ENCODE data around the gene MEX3A.
A peak's percentile ranks its signal among the peaks of the same experiment; 100 is the strongest.

MEX3A gene

DNA sequence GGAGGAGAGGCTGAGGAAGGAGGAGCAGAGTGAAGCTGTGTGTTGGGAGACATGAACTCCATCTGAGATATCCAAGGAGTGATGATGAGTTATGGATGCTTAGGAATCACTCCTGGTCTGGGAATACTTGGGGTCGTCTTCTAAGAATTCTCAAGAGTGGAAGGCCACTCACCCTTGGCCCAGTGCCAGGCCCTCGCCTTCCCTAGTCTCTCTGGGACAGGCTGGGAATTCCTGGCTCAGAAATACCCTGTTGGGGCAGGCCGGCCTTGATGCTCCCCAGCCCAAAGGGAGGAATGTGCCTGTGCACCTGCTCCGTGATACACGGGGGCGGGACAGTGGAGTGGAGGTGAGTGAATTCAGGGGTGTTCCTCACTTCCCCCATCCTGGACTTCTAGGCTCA lies 19.6 kb upstream of the MEX3A start:
- no peak for DNase-seq

DNA sequence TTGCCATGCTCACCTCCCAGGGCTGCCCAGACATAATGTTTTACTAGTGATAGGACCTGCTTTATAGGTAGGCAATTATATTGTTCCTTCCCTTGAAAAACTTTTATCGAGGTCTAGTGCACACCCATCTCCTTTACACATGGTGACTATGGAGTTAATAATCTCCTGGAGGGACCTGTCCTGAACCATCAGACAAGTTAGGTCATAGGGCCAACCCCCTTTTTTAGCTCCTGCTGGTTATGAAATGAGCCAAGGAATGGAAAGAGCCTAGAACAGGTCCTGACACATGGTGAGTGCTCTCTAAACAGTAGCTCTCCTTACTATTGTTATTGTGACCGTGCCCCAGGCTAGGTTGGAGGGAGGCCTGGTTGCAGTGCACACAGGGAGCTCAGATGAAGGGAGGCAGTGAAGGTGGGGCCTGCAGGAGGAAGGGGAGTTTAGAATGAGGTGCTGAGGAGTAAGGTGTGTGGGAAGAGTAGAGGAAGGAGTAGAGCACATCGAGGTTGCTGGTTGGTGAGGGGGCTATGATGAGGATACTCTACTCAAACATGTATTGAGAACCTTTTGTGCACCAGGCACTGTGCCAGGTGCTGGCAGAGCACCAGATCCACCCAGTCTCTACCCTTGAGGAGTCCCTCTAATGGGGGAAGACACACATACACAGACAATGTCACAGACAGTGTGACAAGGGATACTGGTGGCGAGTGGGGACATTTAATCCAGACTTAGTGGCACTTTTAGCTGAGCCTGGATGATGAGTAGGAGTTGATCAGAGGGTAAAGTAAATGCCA lies 18.1 kb upstream of the MEX3A start:
- no peak for DNase-seq

DNA sequence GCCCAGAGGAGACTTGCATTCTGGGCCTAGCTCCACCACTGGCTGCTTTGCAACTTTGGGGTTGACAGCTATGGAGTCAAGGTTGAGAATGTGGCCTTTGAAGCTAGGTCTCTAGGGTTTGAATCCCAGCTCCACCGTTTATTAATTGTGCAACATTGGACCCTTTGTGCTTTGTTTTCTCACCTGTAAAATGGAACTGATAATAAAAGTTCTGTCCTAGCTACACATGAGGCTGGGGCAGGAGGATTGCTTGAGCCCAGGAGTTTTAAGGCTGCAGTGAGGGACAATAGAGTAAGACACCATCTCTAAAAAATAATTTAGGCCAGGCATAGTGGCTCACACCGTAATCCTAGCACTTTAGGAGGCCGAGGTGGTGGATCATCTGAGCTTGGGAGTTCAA lies 17.0 kb upstream of the MEX3A start:
- DNase-seq, result no peak

DNA sequence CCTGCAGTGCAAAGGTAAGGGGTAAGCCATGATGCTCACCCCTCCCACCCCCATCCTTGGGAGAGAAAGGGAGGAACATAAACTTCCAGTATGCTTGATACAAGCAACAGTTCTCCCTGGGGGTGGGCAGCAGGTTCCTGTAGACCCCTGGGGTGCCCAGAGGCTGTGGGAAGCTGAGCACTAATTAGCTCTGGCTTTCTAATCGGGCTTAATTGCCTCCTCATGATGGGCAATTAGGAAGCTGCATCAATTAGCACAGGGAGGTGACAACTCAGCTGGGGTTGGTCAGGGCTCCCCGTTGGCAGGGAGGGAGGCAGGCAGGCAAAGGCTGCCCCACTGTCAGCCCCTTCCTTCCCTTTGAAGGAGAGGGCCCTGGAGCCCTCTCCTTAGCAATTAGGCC lies 16.5 kb upstream of the MEX3A start:
- DNase-seq, result no peak

DNA sequence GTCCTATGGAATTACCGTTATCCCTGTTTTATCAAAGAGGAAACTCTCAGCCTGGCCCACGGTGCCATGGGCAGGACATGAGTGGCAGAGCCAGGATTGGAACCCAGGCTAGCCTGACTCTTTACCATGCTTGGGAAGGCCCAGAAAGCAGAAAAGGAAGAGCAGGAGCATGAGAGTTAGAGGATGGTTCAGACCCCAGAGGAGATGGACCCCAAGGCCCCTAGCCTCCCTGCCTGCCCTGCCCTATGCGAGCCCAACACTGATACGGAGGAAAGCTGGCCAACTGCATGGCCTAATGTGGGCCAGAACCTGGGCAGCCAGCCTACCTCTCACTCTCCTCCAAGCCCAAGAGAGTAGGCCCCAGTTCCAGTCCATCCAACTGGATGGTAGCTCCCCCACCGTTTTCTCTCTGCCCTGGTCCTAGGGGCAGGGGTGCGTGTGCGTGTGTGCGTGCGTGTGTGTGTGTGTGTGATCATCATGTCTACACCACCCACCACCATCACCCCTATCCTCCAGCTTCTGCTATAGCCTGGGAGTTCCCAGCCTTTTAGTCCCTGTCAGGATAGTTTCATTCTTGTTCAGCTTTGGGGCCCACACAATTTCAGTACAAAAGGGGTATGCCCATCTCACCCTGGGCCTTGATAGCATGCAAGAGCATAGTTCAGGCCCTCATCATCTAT lies 15.4 kb upstream of the MEX3A start:
- no peak for DNase-seq

DNA sequence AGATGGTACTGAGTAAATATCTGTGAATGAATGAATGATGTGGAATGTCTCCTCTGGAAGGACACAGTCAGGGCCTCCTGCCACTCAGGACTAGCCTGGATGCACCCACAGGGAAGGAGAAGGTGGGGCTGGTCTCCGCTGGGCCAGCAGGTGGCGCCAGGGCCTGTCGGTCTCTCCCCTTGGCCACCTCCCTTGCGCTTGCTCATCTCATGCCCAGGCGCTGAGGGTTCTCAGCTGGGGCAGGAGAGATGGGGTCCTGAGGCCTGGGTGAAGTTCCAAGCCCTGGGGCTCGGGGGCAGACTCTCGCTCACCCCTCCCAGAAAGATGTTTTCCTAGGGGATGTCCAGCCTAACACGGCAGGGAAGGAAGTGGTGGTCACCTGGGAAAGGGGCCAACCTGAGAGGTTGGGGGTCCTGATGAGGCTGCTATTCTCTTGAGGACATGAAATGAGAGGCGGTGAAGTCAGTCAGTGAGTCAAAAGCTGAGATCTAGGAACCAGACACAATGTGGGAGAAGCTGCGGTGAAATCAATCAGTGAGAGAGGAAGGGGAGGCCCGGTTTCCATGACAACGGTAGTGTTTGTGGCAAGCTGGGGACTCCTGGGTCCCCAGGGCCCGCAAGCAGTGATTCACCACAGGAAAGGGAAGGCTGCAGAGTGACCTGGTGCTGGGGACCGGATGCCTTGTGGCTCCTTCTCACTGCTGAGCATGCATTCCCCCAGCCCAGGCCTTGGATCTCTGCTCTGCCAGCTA lies 14.6 kb upstream of the MEX3A start:
- peak; percentile 30 for DNase-seq

DNA sequence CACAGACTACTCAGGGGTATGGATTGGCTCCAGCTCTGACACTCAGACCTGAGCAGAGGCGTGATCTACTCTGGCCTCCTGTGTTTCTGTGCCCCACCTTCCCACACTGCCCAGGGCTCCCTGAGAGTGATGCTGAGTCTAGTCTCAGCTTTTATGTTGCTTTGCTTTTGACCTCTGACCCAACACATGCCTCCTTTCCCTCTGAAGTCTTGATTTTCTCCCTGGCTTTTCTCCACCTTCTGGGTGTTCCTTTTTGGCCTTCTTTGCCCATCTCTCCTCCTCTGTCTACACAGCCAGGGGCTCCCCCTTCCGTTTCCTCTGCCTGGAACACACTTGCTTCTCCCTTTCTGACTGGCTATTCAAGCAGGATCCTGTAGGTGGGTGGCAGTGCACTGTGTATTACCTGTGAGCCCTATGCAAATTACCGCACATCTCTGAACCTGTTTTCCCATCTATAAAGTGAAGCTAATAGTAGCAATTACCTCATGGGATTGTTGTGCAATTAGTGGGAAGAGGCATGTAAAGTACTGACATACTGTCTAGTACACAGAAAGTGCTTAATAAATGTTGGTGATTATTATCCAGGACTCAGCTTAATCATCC lies 13.7 kb upstream of the MEX3A start:
- no peak for DNase-seq

DNA sequence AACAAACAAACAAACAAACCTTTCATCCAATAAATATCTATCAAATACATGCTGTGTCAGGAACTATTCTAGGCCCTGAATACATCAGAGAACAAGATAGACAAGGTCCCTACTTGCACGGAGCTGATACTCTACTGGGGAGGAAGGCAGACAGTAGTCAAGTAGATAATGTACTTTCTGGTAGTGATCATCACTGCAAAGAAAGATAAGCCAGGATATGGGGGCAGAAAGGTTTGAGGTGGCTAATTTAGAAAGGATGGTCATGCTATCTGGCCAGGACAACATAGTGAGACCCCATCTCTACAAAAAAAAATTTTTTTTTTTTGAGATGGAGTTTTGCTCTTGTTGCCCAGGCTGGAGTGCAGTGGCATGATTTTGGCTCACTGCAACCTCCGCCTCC lies 9.3 kb upstream of the MEX3A start:
- DNase-seq, result no peak

DNA sequence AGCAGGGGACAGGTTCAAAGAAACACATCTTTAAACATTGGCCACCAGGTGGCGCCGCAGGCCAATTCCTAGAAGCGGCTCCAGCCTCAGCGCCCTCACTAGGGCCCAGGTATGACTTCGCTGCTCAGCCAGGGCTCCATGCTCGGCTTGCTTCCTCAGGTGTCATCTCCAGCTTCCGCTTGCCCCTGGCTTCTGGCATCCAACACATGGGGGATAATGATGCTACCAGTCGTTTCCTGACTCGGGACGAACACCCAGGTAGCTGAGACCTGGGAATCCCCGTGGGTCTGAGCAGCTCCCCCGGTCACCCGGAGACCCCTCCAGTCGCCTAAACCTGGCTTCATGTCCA lies 8.5 kb upstream of the MEX3A start:
- peak; percentile 96 for DNase-seq

DNA sequence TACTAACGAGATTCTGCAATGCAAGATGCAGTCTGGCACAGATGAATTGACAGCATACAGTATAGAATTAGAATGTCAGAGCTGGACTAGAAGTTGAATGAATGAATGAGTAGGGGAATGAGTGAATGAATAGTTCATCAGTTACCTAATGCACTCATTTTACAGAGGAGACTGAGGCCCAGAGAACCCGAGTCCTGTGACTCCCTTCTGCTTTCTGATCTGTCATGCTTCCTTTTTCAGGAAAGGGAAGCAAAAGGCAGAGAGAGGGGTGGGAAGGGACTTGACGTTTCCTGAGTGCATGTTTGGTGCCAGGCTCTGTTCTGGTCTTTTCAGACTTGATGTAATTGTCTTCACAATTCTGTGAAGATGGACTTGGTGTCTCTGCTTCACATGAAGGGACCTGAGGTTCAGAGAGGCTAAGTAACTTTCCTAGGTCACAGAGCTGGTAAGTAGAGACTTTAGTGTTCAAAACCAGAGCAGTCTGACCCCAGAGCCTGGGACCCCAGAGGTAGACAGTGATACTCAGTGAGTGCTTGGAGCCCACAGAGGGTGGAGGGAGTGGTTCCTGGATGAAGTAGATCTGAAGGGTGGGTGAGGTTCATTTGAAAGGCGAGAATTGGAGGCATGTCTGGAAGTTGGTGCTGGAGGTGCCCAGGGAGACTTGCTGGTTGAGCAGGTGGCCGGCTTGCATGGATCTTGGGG lies 8.0 kb upstream of the MEX3A start:
- DNase-seq, result no peak

DNA sequence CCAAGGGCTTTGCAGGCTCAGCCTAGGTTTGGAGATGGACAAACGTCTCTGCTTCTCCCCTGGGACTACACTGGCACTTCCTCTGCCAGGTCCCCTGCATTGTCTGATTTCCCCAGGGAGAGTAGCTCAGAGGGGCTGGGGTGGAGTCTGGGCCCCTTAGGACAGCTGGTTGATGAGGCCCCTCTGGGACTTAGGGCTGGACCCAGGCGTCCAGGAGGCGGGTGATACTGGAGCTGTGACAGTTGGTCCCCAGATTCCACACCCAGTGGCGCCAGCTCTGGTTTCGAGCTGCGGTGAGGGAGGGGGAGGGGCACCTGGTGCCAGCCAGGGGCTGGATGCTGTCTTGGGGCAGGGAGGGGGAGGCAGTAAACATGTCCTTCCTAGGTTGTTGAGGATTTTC lies 7.4 kb upstream of the MEX3A start:
- peak; percentile 57 for DNase-seq

DNA sequence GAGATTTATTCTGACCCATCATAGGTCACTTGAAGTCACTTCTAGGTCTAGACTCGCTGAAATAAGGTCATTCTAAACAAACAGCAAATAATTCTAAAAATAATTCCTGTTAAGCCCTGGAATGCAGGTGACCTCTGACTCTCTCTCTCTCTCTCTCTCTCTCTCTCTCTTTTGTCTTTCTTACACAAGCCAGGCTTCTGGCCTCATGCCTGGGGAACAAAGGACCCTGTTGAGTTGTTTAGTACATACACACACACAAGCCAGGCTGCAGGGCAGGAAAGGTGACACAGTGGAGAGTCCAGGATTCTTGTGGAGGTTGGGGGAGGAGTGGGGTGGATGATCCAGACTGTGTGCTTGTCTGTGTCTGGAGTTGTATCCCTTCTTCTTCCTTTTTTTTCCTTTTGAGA lies 4.0 kb upstream of the MEX3A start:
- no peak for DNase-seq

DNA sequence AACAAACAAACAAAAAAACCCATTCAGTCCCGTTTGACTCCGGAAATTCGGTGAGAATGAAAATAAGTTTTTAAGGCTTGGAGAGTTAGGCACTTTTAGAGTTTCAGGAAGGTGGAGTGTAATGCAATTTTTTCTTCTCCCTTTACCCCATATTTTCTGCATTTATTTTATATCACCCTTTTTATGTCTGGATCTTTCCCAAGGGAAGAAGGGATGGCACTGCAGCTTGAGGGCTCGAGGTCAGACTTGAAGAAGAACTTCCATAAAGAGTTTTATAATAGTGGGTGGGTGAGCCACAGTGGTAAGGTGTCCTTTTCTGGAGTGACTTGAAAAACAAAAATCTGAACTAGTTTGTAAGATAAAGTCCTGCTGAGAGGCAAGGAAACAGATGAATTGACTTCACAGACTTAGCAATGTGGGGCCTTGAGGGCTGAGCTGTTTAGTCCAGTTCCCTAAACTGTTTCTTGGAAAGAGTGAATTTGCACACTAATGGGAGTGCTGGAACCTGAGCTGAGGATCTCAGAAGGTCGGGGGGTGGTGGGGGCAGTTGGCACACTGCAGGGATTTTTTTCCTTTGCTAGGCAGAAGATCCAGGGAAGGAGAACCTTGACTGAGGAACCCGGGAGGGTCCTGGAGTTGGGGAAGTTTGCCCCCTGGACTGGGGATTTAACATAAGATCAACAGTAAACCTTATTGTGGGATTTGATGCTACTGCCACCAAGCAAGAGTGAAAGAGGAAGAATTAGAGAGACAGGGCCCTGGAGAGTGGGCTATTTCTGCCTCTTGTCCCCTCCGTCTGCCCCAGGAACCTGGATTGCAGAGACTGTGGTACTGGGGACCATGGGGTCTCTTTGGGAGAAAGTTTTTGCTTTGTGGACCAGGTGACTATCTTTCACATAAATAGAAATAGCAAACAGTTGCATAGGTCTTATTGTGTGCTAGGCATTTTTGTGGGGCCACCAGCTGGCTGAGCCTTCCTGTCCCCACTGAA lies 1.8 kb upstream of the MEX3A start:
- DNase-seq, result no peak

DNA sequence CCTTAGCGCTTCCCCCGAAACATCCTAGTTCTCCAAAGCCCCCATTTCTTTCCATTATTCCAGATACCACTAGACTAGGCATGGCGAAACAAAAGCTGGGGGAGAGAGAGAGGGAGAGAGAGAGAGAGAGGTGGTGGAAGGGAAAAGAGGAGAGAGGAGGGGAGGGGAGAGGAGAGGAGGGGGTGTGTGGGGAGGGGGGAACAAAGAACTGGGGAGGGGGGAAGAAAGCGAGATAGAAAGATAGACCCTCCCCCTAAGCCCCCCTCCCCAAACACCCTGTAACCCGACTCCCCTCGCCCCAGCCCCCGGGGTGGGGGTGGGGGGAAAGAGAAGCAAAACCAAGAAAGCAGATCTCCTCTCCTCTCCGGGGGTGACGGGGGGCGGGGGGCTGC lies 352 bp downstream of the MEX3A start:
- no peak for DNase-seq

DNA sequence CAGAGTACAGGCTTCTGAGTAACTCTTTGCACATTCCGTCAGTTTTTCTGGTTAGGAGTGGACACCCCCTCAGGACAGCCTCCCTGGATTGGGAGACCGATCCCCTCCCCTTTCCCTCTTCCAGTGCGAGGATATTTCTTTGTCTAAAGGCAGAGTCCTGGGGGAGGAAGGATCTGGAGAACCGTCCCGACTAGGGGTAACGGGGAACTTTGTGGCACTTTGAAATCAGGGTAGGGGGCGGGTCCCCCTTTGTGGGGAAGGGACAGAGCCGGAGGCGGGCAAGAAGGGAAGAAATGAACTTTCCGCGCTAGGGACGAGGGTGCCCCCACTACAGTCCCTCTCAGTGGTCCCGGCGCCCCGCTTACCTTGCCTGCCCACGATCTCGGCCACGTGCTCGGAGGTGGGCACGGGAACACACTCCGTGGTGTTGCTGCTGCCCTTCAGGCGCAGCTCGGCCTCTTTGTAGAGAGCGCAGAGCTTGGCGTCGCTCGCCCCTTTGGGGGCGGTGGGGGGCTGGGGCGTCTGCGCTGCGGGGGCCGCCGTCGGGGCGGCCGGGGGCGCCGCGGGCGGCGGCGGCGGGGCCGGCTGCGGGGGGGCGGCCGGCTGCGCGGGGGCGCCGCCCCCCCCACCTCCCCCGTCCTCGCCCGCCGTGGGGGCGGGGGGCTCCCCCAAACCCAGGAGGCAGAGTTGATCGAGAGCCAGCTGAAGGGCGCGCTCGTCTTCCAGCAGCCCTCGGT lies 917 bp downstream of the MEX3A start:
- DNase-seq, result no peak

DNA sequence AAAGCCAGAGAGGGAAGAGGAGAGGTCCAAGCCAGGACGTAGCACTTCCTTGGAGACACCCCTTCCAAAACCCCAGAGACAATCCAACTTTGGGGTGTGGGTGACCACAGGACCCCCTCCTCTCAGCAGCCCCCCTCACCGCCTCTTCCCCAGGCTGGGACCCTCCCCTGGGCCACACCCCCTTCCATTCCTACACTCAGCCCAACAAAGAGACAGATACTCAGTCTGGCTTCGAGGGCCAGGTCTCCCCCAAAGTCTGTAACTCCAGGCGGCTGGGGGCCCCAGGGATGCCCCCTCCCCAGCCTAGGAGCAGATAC lies 1.4 kb downstream of the MEX3A start:
- no peak for DNase-seq

DNA sequence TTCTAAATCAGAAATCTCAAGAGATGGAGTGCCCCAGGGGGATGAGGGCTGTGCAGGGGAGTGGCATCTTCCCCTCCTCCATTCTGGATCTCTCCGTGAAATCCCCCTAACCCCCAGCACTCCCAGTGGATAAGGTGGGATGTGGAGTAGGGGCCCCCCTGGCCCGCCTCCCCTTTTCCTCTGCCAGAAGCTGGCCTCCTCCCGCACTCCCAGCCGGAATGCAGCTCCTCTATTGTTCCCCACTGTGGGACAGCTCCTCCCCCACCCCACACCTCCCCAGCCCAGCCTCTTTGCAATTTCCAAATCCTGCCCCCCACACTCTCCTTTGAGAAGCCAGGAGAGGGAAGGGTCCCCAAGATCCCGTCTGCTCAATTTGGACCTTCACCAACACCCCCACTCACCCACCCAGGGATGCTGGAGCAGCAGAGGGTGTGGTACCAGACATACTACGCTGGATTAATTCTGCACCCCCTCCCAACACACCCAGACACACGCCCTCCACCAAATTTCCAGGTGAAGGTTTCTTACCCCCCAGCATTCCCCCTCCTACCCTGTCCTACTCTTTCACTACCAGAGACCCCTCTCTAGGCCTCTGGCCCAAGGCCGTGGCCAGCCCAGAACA lies 1.9 kb downstream of the MEX3A start:
- no peak for DNase-seq

DNA sequence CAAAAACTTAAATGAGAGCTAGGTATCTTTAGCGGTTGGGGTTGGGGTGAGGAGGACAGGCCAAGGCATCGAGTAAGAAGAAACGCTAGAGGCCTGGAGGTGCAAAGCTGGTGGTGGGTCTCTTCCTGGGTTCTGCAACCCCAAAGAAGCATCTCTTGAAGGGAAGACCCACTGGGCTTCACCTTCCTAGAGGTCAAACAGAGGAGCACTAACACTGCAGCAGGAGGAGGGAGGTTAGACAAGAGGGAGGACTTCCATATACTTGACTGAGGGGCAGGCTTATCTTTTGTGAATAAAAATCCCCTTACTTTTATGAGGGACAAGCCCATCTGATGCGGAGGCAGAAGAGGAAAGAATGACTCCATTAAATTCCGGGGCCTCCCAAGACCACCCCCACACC lies 2.5 kb downstream of the MEX3A start:
- DNase-seq, result no peak

DNA sequence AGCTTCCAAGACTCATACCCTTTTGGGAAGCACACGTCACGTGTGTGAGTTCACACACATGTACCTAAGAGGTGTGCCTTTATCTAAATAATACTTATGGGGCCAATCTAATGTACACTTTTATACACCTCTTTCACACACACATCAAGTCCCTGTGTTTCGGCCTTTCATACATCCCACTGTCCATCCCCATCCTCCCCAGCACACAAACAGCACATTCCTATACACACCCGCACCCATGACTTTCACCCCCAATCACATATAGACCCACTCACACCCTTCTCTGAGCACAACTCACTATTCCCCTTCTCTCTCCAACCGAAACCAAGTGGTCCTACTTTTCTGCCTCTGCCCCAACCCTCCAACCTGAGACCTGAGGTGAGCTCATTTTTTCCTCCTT lies 3.5 kb downstream of the MEX3A start:
- DNase-seq, result no peak

DNA sequence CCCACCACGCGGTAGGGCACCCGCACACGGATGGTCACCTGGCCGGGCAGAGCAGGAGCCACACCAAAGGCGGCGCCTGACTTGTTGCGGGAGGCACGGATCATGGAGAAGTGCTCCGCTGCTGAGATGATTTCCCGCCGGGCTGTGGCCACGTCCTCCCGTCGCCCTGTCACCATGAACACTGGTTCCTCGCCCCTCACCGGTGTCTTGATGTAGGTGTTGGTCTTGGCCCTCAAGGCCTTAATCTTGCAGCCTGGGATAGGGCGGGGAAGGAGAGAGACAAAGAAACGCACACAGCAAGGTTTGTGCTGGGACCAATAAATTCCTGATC lies 4.9 kb downstream of the MEX3A start:
- no peak for DNase-seq

All from NCI-H2107 (cell line).